Panc1 (cell line): ENCODE results near the gene CDH6. TPM values are rescaled to one million over a fixed set of nuclear protein-coding genes. Genes with fewer than 3 reads are reported as not detected.

Experiments used
- ATAC-seq: fragments of 200-7000 bp; cut with Tn5 transposase; 2 replicates; pipeline ENCODE4 v1.9.1; 2020; ENCODE audit warnings: mild to moderate bottlenecking, moderate library complexity
- BruUV-seq: library from RNA; stranded (reverse); fragments of 400-500 nt; replicated peaks from 2 replicates; lab custom pipeline; 2021; lab: Mats Ljungman, UMichigan
- CTCF ChIA-PET: fragments of 300-600 bp; sonication (Branson Sonifier 250); formaldehyde crosslinking; loops from one replicate; lab custom pipeline; 2022; ENCODE audit warnings: antibody characterized with exemption; lab: Charles Lee
- POLR2A ChIA-PET: fragments of 300-600 bp; sonication (Branson Sonifier 250); formaldehyde crosslinking; loops from one replicate; lab custom pipeline; 2022; ENCODE audit warnings: antibody characterized with exemption; lab: Charles Lee
- DNase-seq: peaks from one replicate; pipeline ENCODE4 v3.0.0-alpha.2; 2010; ENCODE audit warnings: low read depth, low spot score
- H3K27ac ChIP-seq: 2 replicates; pipeline ENCODE4 v1.5.1; 2011; ENCODE audit warnings: mild to moderate bottlenecking, low read length, inconsistent platforms
- H3K27me3 ChIP-seq: fragments of 200-500 bp; sonication (Bioruptor generic); 2 replicates; pipeline ENCODE4 v1.6.0; 2014; ENCODE audit warnings: low read length, inconsistent platforms; ENCODE audit not compliant: control insufficient read depth, insufficient read depth
- H3K36me3 ChIP-seq: fragments of 200-500 bp; sonication (Bioruptor generic); 2 replicates; pipeline ENCODE4 v1.5.1; 2014; ENCODE audit warnings: inconsistent platforms, mild to moderate bottlenecking, low read length, moderate library complexity; ENCODE audit not compliant: control insufficient read depth, insufficient read depth
- H3K4me1 ChIP-seq: 2 replicates; pipeline ENCODE4 v1.5.1; 2011; ENCODE audit warnings: inconsistent platforms, mild to moderate bottlenecking, low read length, moderate library complexity; ENCODE audit not compliant: control insufficient read depth, insufficient read depth
- H3K4me3 ChIP-seq, 2 experiments: 2 replicates each; pipeline ENCODE4 v1.5.1; 2011 to 2012; ENCODE audit warnings: low read depth in 2 of 2, low read length in 2 of 2, mild to moderate bottlenecking in 2 of 2, inconsistent platforms in 1 of 2, moderate library complexity in 1 of 2
- H3K9me3 ChIP-seq: fragments of 200-500 bp; sonication (Bioruptor generic); 2 replicates; pipeline ENCODE4 v1.5.1; 2014; ENCODE audit warnings: low read depth, mild to moderate bottlenecking, inconsistent platforms, low read length, moderate library complexity; ENCODE audit not compliant: control insufficient read depth, insufficient read depth
- POLR2AphosphoS5 ChIP-seq: IDR thresholded peaks from 2 replicates; pipeline ENCODE4 v1.6.1; 2012; ENCODE audit warnings: mild to moderate bottlenecking, low read depth, low read length, moderate library complexity
- REST ChIP-seq, 2 experiments: IDR thresholded peaks; 2 replicates each; pipeline ENCODE4 v1.6.1; 2011 to 2012; ENCODE audit warnings: low read depth in 2 of 2, control low read depth in 1 of 2, low read length in 1 of 2, mild to moderate bottlenecking in 1 of 2, moderate library complexity in 1 of 2; ENCODE audit not compliant: insufficient read depth in 1 of 2
- SIN3A ChIP-seq: IDR thresholded peaks from 2 replicates; pipeline ENCODE4 v1.6.1; 2012; ENCODE audit warnings: low read depth, mild to moderate bottlenecking, low read length, moderate library complexity, borderline replicate concordance; ENCODE audit not compliant: insufficient read depth
- TCF7L2 ChIP-seq: IDR thresholded peaks from 2 replicates; pipeline ENCODE4 v1.6.1; 2011; ENCODE audit warnings: mild to moderate bottlenecking, low read depth, low read length, inconsistent platforms
- in situ Hi-C: cut with HindIII; loops from 2 replicates; pipeline ENCODE4 v1.10.0; 2016; ENCODE audit warnings: low sequenced_read_pairs, low pct_unique_long_range_greater_than_20kb
- intact Hi-C: fragments of 100-400 bp; cut with micrococcal nuclease; formaldehyde crosslinking; loops from one replicate; pipeline ENCODE4 v1.10.0; 2022; ENCODE audit not compliant: unreplicated experiment
- total RNA-seq: library from RNA; stranded (reverse); gene quantifications from one replicate; pipeline ENCODE4 v1.2.1, GENCODE V29; 2021; ENCODE audit not compliant: unreplicated experiment
- TF ChIP-seq, protein P1 (sequence below): fragments of 450-650 bp; IDR thresholded peaks from 2 replicates; pipeline ENCODE4 v1.5.1; 2017; ENCODE audit warnings: mild to moderate bottlenecking

Gene CDH6
- total RNA-seq, 1 experiment from 2014 or later, result 0.36 TPM

GRCh38 chr5:31250201-31250600, 56.7 kb downstream of the CDH6 start:
- H3K9me3 ChIP-seq, result no peaks in the 10 kb centered on the region
- H3K27ac ChIP-seq, result no peak overlapping the region
- ChIA-PET CTCF (no interaction called here), POLR2A (no interaction called here)
- H3K4me1 ChIP-seq, result no peaks in the 10 kb centered on the region
- TF ChIP-seq REST (IDR thresholded peaks at IDR 0.05; ENCODE audit: insufficient read depth in 1 of 2, low read depth in 2 of 2, low read length in 1 of 2) (no peak), SIN3A (no peak), TCF7L2 (no peak), POLR2AphosphoS5 (no peak)
- TF ChIP-seq, protein P1, sequence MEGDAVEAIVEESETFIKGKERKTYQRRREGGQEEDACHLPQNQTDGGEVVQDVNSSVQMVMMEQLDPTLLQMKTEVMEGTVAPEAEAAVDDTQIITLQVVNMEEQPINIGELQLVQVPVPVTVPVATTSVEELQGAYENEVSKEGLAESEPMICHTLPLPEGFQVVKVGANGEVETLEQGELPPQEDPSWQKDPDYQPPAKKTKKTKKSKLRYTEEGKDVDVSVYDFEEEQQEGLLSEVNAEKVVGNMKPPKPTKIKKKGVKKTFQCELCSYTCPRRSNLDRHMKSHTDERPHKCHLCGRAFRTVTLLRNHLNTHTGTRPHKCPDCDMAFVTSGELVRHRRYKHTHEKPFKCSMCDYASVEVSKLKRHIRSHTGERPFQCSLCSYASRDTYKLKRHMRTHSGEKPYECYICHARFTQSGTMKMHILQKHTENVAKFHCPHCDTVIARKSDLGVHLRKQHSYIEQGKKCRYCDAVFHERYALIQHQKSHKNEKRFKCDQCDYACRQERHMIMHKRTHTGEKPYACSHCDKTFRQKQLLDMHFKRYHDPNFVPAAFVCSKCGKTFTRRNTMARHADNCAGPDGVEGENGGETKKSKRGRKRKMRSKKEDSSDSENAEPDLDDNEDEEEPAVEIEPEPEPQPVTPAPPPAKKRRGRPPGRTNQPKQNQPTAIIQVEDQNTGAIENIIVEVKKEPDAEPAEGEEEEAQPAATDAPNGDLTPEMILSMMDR, result no peak
- H3K36me3 ChIP-seq, result no peaks in the 10 kb centered on the region
- ATAC-seq, result no peak
- intact Hi-C loops, result no loop called here
- in situ Hi-C loops, result no loop called here
- H3K4me3 ChIP-seq, result no peak overlapping the region
- no peaks in the 10 kb centered on the region for H3K27me3 ChIP-seq
- BruUV-seq, result no TSS peak
- no peak for DNase-seq

GRCh38 chr5:31251032-31251431, 57.5 kb downstream of the CDH6 start:
- BruUV-seq, result no TSS peak

More at GRCh38 chr5:31251032-31251431, 57.5 kb downstream of the CDH6 start:
- H3K36me3 ChIP-seq, result no peaks in the 10 kb centered on the region
- in situ Hi-C loops (no loop called here), intact Hi-C loops (no loop called here)
- no peaks in the 10 kb centered on the region for H3K4me1 ChIP-seq
- no peak overlapping the region for H3K27ac ChIP-seq
- no peak for DNase-seq
- ChIA-PET POLR2A (no interaction called here), CTCF (no interaction called here)
- ATAC-seq, result no peak
- H3K9me3 ChIP-seq, result no peaks in the 10 kb centered on the region
- no peak for TF ChIP-seq TCF7L2
- TF ChIP-seq POLR2AphosphoS5, result no peak
- TF ChIP-seq, protein P1, result no peak
- no peak for TF ChIP-seq SIN3A
- H3K27me3 ChIP-seq, result no peaks in the 10 kb centered on the region
- no peak overlapping the region for H3K4me3 ChIP-seq
